ENCODE data around the gene CHCHD6. TPM values are rescaled to one million over a fixed set of nuclear protein-coding genes. Genes with fewer than 3 reads are reported as not detected.

Gene CHCHD6
- total RNA-seq, 1 donor: 9.1 TPM

GRCh38 chr3:126964261-126964660 is 260.2 kb downstream of the CHCHD6 start:
- TF ChIP-seq CTCF (IDR thresholded peaks at IDR 0.05; ENCODE audit: insufficient read depth, low read depth, low read length): no peak
- DNase-seq (ENCODE audit: low read depth): no peak
- no peak overlapping the region for H3K4me3 ChIP-seq (ENCODE audit: low read depth, low read length)

- no peak for DNase-seq (ENCODE audit: low read depth)
- TF ChIP-seq CTCF (IDR thresholded peaks at IDR 0.05; ENCODE audit: insufficient read depth, low read depth, low read length): no peak
- H3K4me3 ChIP-seq (ENCODE audit: low read depth, low read length): no peak overlapping the region
Measured at GRCh38 chr3:126964950-126965349, 260.9 kb downstream of the CHCHD6 start.

- no peak for DNase-seq (ENCODE audit: low read depth)
- H3K4me3 ChIP-seq (ENCODE audit: low read depth, low read length): no peak overlapping the region
- TF ChIP-seq CTCF (IDR thresholded peaks at IDR 0.05; ENCODE audit: insufficient read depth, low read depth, low read length): no peak
Measured at GRCh38 chr3:126965526-126966080, 261.6 kb downstream of the CHCHD6 start.

- TF ChIP-seq CTCF (IDR thresholded peaks at IDR 0.05; ENCODE audit: insufficient read depth, low read depth, low read length): no peak
- DNase-seq (ENCODE audit: low read depth): no peak
Measured at GRCh38 chr3:126967386-126967785, 263.3 kb downstream of the CHCHD6 start.

GRCh38 chr3:126968391-126969390 is 264.7 kb downstream of the CHCHD6 start:
- DNase-seq (ENCODE audit: low read depth): peak; percentile 24
- no peak overlapping the region for H3K4me3 ChIP-seq (ENCODE audit: low read depth, low read length)
- no peak for TF ChIP-seq CTCF (IDR thresholded peaks at IDR 0.05; ENCODE audit: insufficient read depth, low read depth, low read length)

More at GRCh38 chr3:126967386-126967785, 263.3 kb downstream of the CHCHD6 start:
- no peak overlapping the region for H3K4me3 ChIP-seq (ENCODE audit: low read depth, low read length)

- H3K4me3 ChIP-seq (ENCODE audit: low read depth, low read length): no peak overlapping the region
Measured at GRCh38 chr3:126969586-126969985, 265.5 kb downstream of the CHCHD6 start.

More at GRCh38 chr3:126969586-126969985, 265.5 kb downstream of the CHCHD6 start:
- peak; percentile 33 for DNase-seq (ENCODE audit: low read depth)
- no peak for TF ChIP-seq CTCF (IDR thresholded peaks at IDR 0.05; ENCODE audit: insufficient read depth, low read depth, low read length)

All from fibroblast of villous mesenchyme (primary cell).